Stimulated activated CD4-positive, alpha-beta T cell treated with anti-CD3 and anti-CD28 coated beads, Interleukin-4, amount 100 ng/mL, for 4 hours (primary cell): Measurements from ENCODE around the gene IFT25.

ENCODE experiments used
- DNase-seq, 2 experiments: peaks; one replicate each; pipeline ENCODE4 v3.0.0-alpha.2; 2020

IFT25 gene

GRCh38 chr1:53956308-53957168 is 11.0 kb upstream of the IFT25 start:
- DNase-seq = no peak

DNA sequence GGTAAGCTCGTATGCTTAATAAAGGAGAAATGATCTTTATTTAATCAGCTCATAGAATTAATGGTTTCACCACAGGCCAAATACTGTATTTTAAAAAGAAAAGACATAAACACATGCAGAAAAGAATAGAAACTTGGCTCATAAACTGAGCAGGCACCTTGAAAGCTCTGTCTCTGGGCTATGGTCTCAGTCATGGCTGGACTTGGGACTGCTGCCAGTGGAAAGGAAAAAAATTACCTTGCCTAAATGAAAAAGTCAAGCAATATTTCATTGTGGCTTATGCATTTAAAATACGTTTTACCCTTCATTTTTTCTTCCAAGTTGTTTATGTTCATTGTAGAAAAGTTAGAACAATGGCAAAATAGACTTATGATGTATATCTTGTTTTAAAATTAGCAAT is 8.6 kb upstream of the IFT25 start:
- no peak for DNase-seq

- no peak for DNase-seq
Measured at GRCh38 chr1:53951697-53952096, 6.2 kb upstream of the IFT25 start.

DNA sequence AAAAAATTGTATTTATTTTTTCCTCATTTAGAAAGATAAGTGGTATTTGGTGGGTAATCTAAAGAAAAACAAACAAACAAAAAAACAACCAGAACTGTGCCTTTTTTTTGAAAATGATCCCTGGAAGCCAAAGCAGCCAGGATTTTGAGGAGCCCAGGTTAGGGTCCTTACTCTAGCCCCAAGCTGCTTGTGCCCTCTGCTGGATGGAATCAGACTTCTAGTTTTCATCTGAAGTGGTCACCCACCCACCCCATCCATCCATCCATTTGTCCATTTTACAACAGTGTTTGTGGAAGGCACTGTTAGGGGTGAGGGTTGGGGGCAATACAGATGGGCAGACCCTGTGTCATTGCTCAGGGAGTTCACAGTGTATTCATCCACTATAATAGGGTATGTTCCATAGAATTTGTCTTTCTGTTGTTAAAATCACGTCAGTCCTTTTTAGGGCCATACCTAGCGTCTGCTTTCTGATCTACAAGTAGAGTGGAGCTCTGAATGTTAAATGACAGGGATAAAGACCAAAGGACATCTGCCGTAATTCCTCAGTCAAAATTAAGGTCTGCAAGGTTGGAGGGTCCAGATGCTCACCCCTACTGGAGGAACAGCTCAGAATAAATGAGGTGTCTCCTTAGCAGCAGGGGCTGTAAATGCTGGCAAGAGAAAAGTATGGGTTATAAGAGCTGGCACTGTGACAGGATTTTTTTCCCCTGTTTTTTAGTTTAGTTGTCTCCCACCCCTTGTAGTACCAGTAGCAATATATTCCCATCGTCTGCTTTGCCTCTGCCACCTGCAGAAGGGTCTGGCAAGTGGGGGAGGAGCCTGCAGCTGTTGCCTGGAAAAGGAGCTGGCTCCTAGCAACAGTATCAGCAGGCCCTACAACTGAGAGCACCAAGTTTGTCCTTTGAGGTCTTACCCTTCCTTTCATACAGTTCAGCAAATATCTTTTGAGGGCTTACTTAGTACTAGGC is 3.8 kb upstream of the IFT25 start:
- no peak for DNase-seq

GRCh38 chr1:53948291-53948690 is 2.8 kb upstream of the IFT25 start:
- DNase-seq = no peak

DNA sequence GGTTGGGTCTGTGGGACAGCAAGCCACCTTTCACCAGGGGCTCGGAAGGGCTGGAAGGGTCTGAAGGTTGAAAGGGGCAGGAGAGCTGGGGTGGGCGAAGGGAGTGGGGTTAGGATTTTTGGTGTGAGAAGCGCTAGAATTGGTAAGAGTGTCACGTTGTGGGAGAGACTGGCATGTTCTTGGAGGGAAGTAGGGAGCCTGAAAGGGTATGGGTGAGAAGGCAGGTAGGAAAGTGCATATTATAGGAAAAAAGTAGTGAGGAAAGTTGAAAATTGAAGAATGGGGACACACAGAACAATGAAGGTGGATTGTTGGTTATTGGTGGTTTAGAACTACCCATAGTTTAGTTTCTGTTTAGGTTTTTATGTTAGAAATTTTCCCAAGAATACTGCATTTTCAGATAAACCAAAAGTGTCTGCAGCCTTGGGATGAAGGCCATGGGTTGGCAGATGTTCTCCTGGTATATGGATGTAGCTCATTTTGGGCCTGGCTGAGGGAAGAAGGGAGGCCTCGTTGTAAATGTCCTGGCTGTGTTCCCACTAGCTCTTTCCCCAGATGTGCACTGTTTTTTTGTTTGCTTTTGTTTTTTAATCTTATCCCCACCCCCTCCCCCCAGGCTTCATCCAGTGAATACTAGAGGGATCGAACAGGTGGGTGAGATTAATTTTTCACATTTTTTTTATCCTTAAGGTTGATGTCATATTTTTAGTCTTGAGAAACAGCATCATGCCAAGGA is 1.8 kb upstream of the IFT25 start:
- no peak for DNase-seq

- peak in 1 of 2 experiments; percentile 63 for DNase-seq
Measured at GRCh38 chr1:53946252-53947171, 1.0 kb upstream of the IFT25 start, which contains the start of gene LRRC42. Gene LRRC42, plus strand, starts transcription at chr1:53946350. Its CDS starts 5,650 bp downstream, at chr1:53952000.

DNA sequence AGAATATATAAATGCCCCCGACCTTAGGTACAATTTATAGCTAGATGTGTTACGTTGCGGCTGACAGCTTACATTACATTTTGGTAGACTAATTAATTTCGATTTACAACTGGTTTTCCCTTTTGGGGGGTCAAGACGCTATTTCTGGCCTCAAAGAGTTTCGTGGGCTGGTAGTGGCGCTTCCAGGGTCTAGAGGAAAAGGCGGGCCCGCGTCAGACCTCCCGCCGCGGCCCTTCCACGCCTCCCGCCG is 391 bp downstream of the IFT25 start:
- DNase-seq = no peak

GRCh38 chr1:53944469-53945182 is 873 bp downstream of the IFT25 start:
- DNase-seq = no peak

GRCh38 chr1:53943490-53944043 is 1.9 kb downstream of the IFT25 start:
- no peak for DNase-seq

- no peak for DNase-seq
Measured at GRCh38 chr1:53943090-53943489, 2.4 kb downstream of the IFT25 start.

GRCh38 chr1:53942127-53942957 is 3.2 kb downstream of the IFT25 start:
- DNase-seq = no peak

DNA sequence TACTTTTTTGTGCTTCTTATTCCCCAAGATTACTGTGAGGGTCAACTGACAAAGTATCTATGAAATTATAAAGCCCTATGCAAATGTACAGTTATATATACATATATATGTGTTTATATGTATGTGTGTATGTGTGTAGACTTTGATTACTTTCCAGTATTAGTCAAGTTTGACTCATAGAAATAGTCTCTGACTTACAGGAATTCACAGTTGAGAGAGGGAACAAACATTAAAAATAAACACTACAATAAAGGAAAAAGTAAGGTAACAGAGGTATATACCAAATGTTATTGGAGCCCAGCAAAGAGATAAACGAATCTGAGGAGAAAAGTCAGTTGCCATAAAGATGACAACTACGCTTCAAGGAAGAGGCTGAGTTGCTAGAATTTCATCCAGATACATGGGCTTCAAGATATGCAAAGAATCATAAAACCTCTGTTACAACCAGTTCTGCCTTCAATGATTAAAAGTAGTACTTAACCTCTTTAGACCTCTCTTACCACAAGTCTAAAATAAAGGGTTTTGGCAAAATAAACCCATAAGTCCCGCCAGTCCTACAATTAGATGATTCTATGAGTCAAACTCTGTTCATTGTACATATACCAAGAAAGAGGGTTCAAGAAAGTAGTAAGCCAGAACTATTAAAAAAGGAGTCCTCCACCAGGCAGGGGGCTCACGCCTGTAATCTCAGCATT is 7.2 kb downstream of the IFT25 start:
- no peak for DNase-seq

GRCh38 chr1:53936430-53936829 is 9.1 kb downstream of the IFT25 start:
- DNase-seq = no peak

DNA sequence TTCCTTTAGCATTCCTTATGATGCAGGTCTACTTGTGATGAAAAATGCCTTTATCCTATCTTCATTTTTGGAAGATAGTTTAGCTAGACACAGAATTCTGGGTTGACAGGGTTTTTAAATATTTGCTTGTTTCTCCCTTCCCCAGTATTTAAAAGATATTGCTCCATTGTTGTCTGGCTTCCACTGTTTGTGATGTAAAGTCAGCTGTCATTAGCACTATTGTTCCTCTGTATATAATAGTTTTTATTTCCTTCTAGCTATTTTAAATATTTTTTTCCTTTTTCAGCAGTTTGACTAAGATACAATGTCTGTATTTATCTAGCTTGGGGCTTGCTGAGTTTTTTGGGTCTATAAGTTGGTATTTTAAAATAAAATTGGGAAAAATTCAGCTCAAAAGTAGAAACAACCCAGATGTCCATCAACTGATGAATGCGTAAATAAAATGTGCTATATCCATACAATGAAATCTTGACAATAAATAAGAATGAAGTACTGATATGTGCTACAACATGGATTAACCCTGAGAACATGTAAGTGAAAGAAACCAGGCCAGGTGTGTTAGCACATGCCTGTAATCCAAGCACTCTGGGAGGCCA is 11.2 kb downstream of the IFT25 start:
- no peak for DNase-seq

GRCh38 chr1:53931523-53931922 is 14.0 kb downstream of the IFT25 start:
- no peak for DNase-seq

- DNase-seq = no peak
Measured at GRCh38 chr1:53930932-53931331, 14.6 kb downstream of the IFT25 start.

DNA sequence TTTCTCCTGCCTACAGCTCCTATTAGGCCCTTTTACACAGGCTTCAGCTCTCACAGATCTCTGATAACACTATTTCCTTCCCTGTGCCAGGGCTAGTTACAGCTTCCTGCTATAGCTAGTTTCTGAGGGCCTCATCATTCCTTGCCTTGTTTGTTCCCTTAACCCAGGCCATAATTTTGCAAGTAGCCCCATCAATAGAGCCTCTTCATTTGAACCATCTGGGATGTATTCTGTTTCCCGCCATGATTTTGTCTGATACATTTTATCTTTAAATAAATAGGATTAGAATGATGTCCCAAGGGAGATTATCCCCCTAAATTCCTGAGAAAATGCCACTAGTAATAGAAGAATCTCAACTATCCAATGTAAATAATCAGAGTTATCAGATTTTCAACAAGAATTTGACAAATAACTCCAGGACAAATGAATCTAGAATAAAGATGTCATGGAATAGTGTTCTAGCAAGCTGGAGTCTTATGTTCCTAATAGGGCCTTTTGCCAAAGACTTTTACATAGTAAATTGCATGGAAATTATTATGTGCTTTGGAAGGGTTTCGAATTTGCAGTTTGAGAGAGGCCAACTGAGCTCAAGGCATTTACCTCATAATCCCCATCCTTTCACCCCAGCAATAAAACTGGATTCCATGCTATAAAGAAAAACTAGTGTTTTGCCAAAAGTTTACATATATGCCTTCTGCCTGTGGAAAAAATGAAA is 16.1 kb downstream of the IFT25 start:
- DNase-seq = no peak
